GM12878 (cell line): ENCODE results near the gene ARHGAP15. TPM values are rescaled to one million over a fixed set of nuclear protein-coding genes. Genes with fewer than 3 reads are reported as not detected.
A peak's percentile ranks its signal among the peaks of the same experiment; 100 is the strongest.

ENCODE experiments used
- ATAC-seq: fragments of 200-7000 bp; cut with Tn5 transposase; 3 replicates; pipeline ENCODE4 v1.9.1; 2020; ENCODE audit warnings: mild to moderate bottlenecking, moderate library complexity
- BruUV-seq: library from RNA; stranded (reverse); fragments of 400-500 nt; replicated peaks from 2 replicates; lab custom pipeline; 2021; lab: Mats Ljungman, UMichigan
- CTCF ChIA-PET: fragments of 300-600 bp; sonication (Branson Sonifier 250); formaldehyde crosslinking; extraction: SDS; loops from one replicate; lab custom pipeline; 2021; ENCODE audit warnings: inconsistent platforms; lab: Yijun Ruan, JAX
- POLR2A ChIA-PET: fragments of 350-600 bp; formaldehyde crosslinking; extraction: SDS; loops from one replicate; lab custom pipeline; 2021; ENCODE audit warnings: inconsistent platforms; lab: Charles Lee
- RAD21 ChIA-PET: fragments of 300-600 bp; sonication (Branson Sonifier 250); formaldehyde crosslinking; loops from one replicate; lab custom pipeline; 2023; ENCODE audit warnings: antibody characterized with exemption; ENCODE audit not compliant: unreplicated experiment; lab: Charles Lee
- SMC1A ChIA-PET: fragments of 300-600 bp; sonication (Branson Sonifier 250); formaldehyde crosslinking; loops from one replicate; lab custom pipeline; 2023; ENCODE audit not compliant: unreplicated experiment, uncharacterized antibody; lab: Charles Lee
- DNase-seq: peaks from one replicate; pipeline ENCODE4 v3.0.0-alpha.2; 2011; ENCODE audit warnings: low read depth, low spot score
- FAIRE-seq: peaks from 3 replicates; lab custom pipeline; 2011; peaks lifted over from hg19 to GRCh38; lab: Jason Lieb, UNC
- H2AFZ ChIP-seq: 2 replicates; pipeline ENCODE4 v1.6.0; 2011; ENCODE audit warnings: low read depth, low read length, control low read depth; ENCODE audit not compliant: control insufficient read depth
- H3K27ac ChIP-seq: 2 replicates; pipeline ENCODE4 v1.5.1; 2011; ENCODE audit warnings: control low read depth; ENCODE audit not compliant: control insufficient read depth, insufficient read depth
- H3K27me3 ChIP-seq, 2 experiments: replicated peaks in 1 of 2; 2 replicates each; pipeline versions ENCODE4 v1.6.0 to v1.6.1; 2011; ENCODE audit warnings: low read length in 1 of 2; ENCODE audit not compliant: control insufficient read depth in 2 of 2, insufficient read depth in 2 of 2
- H3K36me3 ChIP-seq, 2 experiments: 2 replicates each; pipeline ENCODE4 v1.5.1; 2011; ENCODE audit warnings: low read length in 1 of 2; ENCODE audit not compliant: control insufficient read depth in 2 of 2, insufficient read depth in 2 of 2
- H3K4me1 ChIP-seq: 2 replicates; pipeline ENCODE4 v1.6.1; 2011; ENCODE audit warnings: mild to moderate bottlenecking, low read length, moderate library complexity, mixed read lengths; ENCODE audit not compliant: control insufficient read depth, insufficient read depth
- H3K4me2 ChIP-seq: 2 replicates; pipeline ENCODE4 v1.6.0; 2011; ENCODE audit warnings: control low read depth; ENCODE audit not compliant: control insufficient read depth, insufficient read depth
- H3K4me3 ChIP-seq: fragments of 200-600 bp; sonication (generic); 2 replicates; pipeline ENCODE4 v1.5.1; 2016
- H3K79me2 ChIP-seq: 2 replicates; pipeline ENCODE4 v1.6.0; 2011; ENCODE audit warnings: low read length; ENCODE audit not compliant: control insufficient read depth, insufficient read depth
- H3K9ac ChIP-seq: 2 replicates; pipeline ENCODE4 v1.8.0; 2011; ENCODE audit warnings: low read length, control low read depth, mixed read lengths; ENCODE audit not compliant: control insufficient read depth, insufficient read depth
- H3K9me3 ChIP-seq: replicated peaks from 3 replicates; pipeline ENCODE4 v1.5.1; 2011; ENCODE audit warnings: mild to moderate bottlenecking, low read length; ENCODE audit not compliant: control insufficient read depth, insufficient read depth
- H4K20me1 ChIP-seq: 2 replicates; pipeline ENCODE4 v1.6.0; 2011; ENCODE audit not compliant: control insufficient read depth, insufficient read depth
- CHD1 ChIP-seq: IDR thresholded peaks from 2 replicates; pipeline ENCODE4 v1.6.1; 2012; ENCODE audit warnings: low read depth, low read length, improper control_type of control experiment
- EED ChIP-seq: sonication (generic); IDR thresholded peaks from 2 replicates; pipeline ENCODE4 v1.6.1; 2016; ENCODE audit warnings: antibody characterized with exemption, low read depth
- HDAC6 ChIP-seq: fragments of 200-600 bp; sonication (generic); IDR thresholded peaks from one replicate; pipeline ENCODE4 v1.8.0; 2017; ENCODE audit warnings: antibody characterized with exemption; ENCODE audit not compliant: unreplicated experiment
- MYC ChIP-seq: IDR thresholded peaks from 2 replicates; pipeline ENCODE4 v1.6.1; 2011; ENCODE audit warnings: mild to moderate bottlenecking, low read length, moderate library complexity, inconsistent platforms; ENCODE audit not compliant: insufficient read depth, insufficient replicate concordance, insufficient read length, severe bottlenecking
- RB1 ChIP-seq: fragments of 450-650 bp; formaldehyde crosslinking; IDR thresholded peaks from 2 replicates; pipeline ENCODE4 v1.6.1; 2017; ENCODE audit warnings: mild to moderate bottlenecking, borderline replicate concordance
- SREBF1 ChIP-seq: IDR thresholded peaks from 2 replicates; pipeline ENCODE4 v1.6.1; 2012; ENCODE audit warnings: mild to moderate bottlenecking, low read length
- SUPT20H ChIP-seq: IDR thresholded peaks from 2 replicates; pipeline ENCODE4 v1.6.1; 2011; ENCODE audit warnings: low read depth, mild to moderate bottlenecking, low read length, moderate library complexity, borderline replicate concordance; ENCODE audit not compliant: control insufficient read depth
- ZNF274 ChIP-seq: IDR thresholded peaks from one replicate; pipeline ENCODE4 v1.8.0; 2011; ENCODE audit not compliant: insufficient read length, insufficient read depth
- ZNF384 ChIP-seq: IDR thresholded peaks from 2 replicates; pipeline ENCODE4 v1.6.1; 2012; ENCODE audit warnings: low read depth, mild to moderate bottlenecking, low read length, improper control_type of control experiment, borderline replicate concordance
- WGBS: methylation state at CpG from one replicate; pipeline ENCODE4 v1.1.6; 2016; ENCODE audit warnings: low lambda C conversion rate; ENCODE audit not compliant: insufficient replicate concordance, insufficient coverage; ENCODE audit errors: missing lambda C conversion rate; 5-methylcytosine and 5-hydroxymethylcytosine counted together
- in situ Hi-C: fragments of 300-500 bp; cut with MboI; formaldehyde crosslinking; loops from 9 replicates; pipeline ENCODE4 v1.14.3; 2018; ENCODE audit warnings: mixed read lengths
- intact Hi-C: fragments of 100-400 bp; cut with micrococcal nuclease; formaldehyde crosslinking; loops from one replicate; pipeline ENCODE4 v1.14.2; 2022; ENCODE audit not compliant: unreplicated experiment
- polyA plus RNA-seq, 11 experiments: library from polyadenylated mRNA; depleted of rRNA in 4 of 11; unstranded in 6 of 11; stranded (reverse) in 5 of 11; fragments of >200 nt; fragmentation: Nextera tagmentation in 4 of 11; fragmentation: Illumina TruSeq in 1 of 11; extraction: Ambion mirVana in 4 of 11; extraction: Trizol in 1 of 11; gene quantifications; 1 replicate in 1 of 11; 2 replicates in 10 of 11; pipeline versions ENCODE4 v1.2.1 to v1.2.3, GENCODE V29; 2011 to 2016; ENCODE audit warnings: inconsistent platforms in 2 of 11, missing spikeins in 2 of 11, low read depth in 1 of 11
- total RNA-seq, 4 experiments: library from RNA; depleted of rRNA in 3 of 4; stranded (reverse); fragments of >200 nt in 3 of 4; fragmentation: Illumina TruSeq in 1 of 4; extraction: Trizol in 1 of 4; gene quantifications; 2 replicates each; pipeline versions ENCODE4 v1.2.1 to v1.2.3, GENCODE V29; 2013 to 2021
- TF ChIP-seq, protein P1 (sequence below), 3 experiments: IDR thresholded peaks in 2 of 3; conservative IDR thresholded peaks in 1 of 3; 2 replicates each; pipeline ENCODE4 v1.5.1; 2011; ENCODE audit warnings: low read depth in 3 of 3, low read length in 3 of 3, mild to moderate bottlenecking in 3 of 3, control low read depth in 2 of 3, moderate library complexity in 2 of 3, inconsistent platforms in 1 of 3, mixed read lengths in 1 of 3; ENCODE audit not compliant: control insufficient read depth in 2 of 3, insufficient read depth in 1 of 3; ENCODE audit errors: extremely low read depth in 1 of 3
- TF ChIP-seq, protein P2 (sequence below): IDR thresholded peaks from 2 replicates; pipeline ENCODE4 v1.6.1; 2012; ENCODE audit warnings: low read depth, low read length, improper control_type of control experiment
- TF ChIP-seq, protein P3 (sequence below): IDR thresholded peaks from 2 replicates; pipeline ENCODE4 v1.6.1; 2012; ENCODE audit warnings: low read length, inconsistent platforms

The ARHGAP15 gene
- total and polyA plus RNA-seq, 10 of the 15 experiments (the other 5 are each of a cell fraction or from before 2014, with no cell fraction given), result 38.0 to 92.6 (median 66.7) TPM

DNA sequence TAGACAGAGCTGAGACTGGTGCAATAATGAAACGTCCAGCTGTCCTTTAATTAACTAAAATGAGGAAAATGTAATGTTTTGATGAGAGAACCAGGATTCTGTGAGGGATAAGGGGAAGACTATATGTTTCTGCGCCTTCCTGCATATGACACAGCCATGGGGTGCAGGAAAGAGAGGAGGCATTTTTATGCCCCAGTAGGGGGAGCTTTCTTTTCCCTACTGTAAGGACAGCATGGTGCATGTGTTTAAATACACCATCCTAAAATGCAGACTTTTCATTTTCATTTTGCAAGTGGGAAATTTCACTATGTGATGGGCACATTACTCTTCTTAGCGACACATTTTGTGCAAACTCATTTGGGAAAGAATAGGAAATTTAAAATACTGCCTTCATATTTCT, 446.1 kb downstream of the ARHGAP15 start:
- RAD21 ChIA-PET, result no interaction called here
- Histone ChIP-seq H3K9me3 (no peaks in the 10 kb centered on the region), H3K36me3 (no peaks in the 10 kb centered on the region; a peak in 1 of 4 replicates), H3K79me2 (no peaks in the 10 kb centered on the region), H3K4me2 (no peak overlapping the region)
- 64% methylated on average over 3 of the region's 3 CpGs for WGBS
- TF ChIP-seq, protein P1, sequence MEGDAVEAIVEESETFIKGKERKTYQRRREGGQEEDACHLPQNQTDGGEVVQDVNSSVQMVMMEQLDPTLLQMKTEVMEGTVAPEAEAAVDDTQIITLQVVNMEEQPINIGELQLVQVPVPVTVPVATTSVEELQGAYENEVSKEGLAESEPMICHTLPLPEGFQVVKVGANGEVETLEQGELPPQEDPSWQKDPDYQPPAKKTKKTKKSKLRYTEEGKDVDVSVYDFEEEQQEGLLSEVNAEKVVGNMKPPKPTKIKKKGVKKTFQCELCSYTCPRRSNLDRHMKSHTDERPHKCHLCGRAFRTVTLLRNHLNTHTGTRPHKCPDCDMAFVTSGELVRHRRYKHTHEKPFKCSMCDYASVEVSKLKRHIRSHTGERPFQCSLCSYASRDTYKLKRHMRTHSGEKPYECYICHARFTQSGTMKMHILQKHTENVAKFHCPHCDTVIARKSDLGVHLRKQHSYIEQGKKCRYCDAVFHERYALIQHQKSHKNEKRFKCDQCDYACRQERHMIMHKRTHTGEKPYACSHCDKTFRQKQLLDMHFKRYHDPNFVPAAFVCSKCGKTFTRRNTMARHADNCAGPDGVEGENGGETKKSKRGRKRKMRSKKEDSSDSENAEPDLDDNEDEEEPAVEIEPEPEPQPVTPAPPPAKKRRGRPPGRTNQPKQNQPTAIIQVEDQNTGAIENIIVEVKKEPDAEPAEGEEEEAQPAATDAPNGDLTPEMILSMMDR (IDR thresholded peaks at IDR 0.05 in 2 of 3, conservative IDR thresholded peaks at IDR 0.05 in 1 of 3; ENCODE audit: control insufficient read depth in 2 of 3, extremely low read depth in 1 of 3, insufficient read depth in 1 of 3, low read depth in 3 of 3, low read length in 3 of 3), result peak; percentile 23 to 30 (median 28); a peak in 2 of 6 replicates
- TF ChIP-seq HDAC6 (no peak), MYC (no peak)
- TF ChIP-seq, all 136 proteins: peak for 1
- no peak overlapping the region for H3K4me3 ChIP-seq
- no peak overlapping the region for H3K27ac ChIP-seq
- ATAC-seq (peak; percentile 67; the same call in 2 of the 3 replicates), DNase-seq (no peak), FAIRE-seq (no peak)
- BruUV-seq, result no TSS peak
- intact Hi-C loops (no loop called here), in situ Hi-C loops (no loop called here)
- SMC1A ChIA-PET, result interaction anchor here (1.0 to 1.3 kb wide), 2 partner anchors 8 to 115 kb away, joined by 3 to 5 read pairs; no protein-coding TSS in a partner anchor
- POLR2A ChIA-PET, result no interaction called here
- H3K27me3 ChIP-seq, result no peaks in the 10 kb centered on the region
- H3K4me1 ChIP-seq, result no peaks in the 10 kb centered on the region
- H4K20me1 ChIP-seq, result no peaks in the 10 kb centered on the region
- H3K9ac ChIP-seq, result no peak overlapping the region
- no peak overlapping the region for H2AFZ ChIP-seq
- CTCF ChIA-PET, result interaction anchor here (0.8 to 1.7 kb wide), 4 partner anchors 10 to 186 kb away, joined by 3 to 6 read pairs (median 3); no protein-coding TSS in a partner anchor

DNA sequence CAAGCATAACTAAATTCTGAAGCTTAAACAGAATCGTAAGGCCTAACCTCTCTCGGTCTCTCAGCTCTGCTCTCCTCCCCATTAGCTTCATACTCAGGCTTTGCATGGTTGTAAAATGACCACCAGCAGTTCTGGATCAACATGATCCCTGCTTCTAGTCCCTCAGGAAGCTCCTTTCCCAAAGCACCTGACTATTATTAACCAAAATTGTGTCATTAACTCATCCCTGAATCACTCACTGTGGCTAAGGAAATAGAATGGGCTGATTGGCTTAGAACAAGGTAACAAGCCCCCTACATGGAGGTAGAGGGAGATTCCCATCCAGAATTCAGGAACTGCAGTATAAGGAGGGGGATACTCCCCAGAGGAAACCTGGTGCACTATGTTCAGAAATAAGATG, 448.3 kb downstream of the ARHGAP15 start:
- ChIA-PET SMC1A (interaction anchor here (0.7 to 1.8 kb wide), 3 partner anchors 11 to 51 kb away, joined by 3 to 7 read pairs (median 4); no protein-coding TSS in a partner anchor), CTCF (interaction anchor here (0.9 kb wide), 1 partner anchor 11 kb away, joined by 3 read pairs; no protein-coding TSS in a partner anchor), POLR2A (no interaction called here), RAD21 (interaction anchor here (0.7 kb wide), 1 partner anchor 12 kb away, joined by 3 read pairs; no protein-coding TSS in a partner anchor)
- H3K9ac ChIP-seq, result no peak overlapping the region
- H3K4me1 ChIP-seq, result no peaks in the 10 kb centered on the region
- 93% methylated on average over 2 of the region's 2 CpGs for WGBS
- H2AFZ ChIP-seq, result no peak overlapping the region
- intact Hi-C loops (no loop called here), in situ Hi-C loops (no loop called here)
- H3K4me2 ChIP-seq, result no peak overlapping the region
- H3K4me3 ChIP-seq, result no peak overlapping the region
- DNase-seq (no peak), ATAC-seq (no peak), FAIRE-seq (no peak)
- no peaks in the 10 kb centered on the region for H3K27me3 ChIP-seq
- no TSS peak for BruUV-seq
- H3K79me2 ChIP-seq, result no peaks in the 10 kb centered on the region
- no peaks in the 10 kb centered on the region for H3K36me3 ChIP-seq
- H4K20me1 ChIP-seq, result no peaks in the 10 kb centered on the region
- no peaks in the 10 kb centered on the region for H3K9me3 ChIP-seq
- no peak overlapping the region for H3K27ac ChIP-seq
- TF ChIP-seq SREBF1 (no peak), EED (no peak), RB1 (no peak), ZNF274 (no peak), CHD1 (no peak), ZNF384 (no peak), SUPT20H (no peak)
- TF ChIP-seq, protein P2, sequence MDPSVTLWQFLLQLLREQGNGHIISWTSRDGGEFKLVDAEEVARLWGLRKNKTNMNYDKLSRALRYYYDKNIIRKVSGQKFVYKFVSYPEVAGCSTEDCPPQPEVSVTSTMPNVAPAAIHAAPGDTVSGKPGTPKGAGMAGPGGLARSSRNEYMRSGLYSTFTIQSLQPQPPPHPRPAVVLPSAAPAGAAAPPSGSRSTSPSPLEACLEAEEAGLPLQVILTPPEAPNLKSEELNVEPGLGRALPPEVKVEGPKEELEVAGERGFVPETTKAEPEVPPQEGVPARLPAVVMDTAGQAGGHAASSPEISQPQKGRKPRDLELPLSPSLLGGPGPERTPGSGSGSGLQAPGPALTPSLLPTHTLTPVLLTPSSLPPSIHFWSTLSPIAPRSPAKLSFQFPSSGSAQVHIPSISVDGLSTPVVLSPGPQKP, result no peak
- TF ChIP-seq, protein P3, sequence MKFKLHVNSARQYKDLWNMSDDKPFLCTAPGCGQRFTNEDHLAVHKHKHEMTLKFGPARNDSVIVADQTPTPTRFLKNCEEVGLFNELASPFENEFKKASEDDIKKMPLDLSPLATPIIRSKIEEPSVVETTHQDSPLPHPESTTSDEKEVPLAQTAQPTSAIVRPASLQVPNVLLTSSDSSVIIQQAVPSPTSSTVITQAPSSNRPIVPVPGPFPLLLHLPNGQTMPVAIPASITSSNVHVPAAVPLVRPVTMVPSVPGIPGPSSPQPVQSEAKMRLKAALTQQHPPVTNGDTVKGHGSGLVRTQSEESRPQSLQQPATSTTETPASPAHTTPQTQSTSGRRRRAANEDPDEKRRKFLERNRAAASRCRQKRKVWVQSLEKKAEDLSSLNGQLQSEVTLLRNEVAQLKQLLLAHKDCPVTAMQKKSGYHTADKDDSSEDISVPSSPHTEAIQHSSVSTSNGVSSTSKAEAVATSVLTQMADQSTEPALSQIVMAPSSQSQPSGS, result no peak
